Activated CD4-positive, alpha-beta T cell treated with anti-CD3 and anti-CD28 coated beads for 24 hours (primary cell): ENCODE measurements around the gene AKR1C2.
"Not testable (repeated sequence)": the region's sequence is repeated elsewhere in the genome, so short reads cannot be mapped to it uniquely, and the experiment has no call there.

Source experiments
- DNase-seq, 2 donors: peaks; one replicate each; pipeline ENCODE4 v3.0.0-alpha.2; 2020; ENCODE audit warnings: low read depth in 2 of 2

AKR1C2 gene

DNA sequence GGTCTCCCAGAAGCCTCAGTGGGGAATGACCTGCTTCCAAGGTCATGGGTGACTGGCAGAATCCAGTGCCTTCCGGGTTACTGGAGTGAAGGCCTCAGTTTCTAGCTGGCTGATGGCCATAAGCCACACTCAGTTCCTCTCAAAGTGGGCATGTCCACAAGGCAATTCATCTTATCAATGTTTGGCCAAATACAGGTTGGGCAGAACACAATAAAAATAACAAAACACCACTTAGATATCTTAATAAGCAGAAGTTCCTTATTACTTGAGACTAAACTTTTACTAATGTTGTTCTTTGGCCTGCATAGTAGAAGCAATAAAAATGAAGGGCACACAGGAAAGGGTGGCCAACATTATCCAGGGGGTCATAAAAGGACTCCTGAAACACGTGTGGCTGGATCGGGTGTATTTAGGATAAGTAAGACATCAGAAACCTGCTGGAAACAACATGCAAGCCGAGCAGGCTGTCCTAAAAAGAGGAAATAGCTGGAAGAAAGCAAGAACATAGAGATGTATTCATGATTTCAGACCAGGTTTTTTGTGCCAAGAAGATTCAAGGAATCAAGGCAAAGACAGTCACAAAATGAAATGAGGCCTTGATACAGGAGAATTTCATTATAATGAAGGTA lies 19.6 kb upstream of the AKR1C2 start:
- DNase-seq = no peak

DNA sequence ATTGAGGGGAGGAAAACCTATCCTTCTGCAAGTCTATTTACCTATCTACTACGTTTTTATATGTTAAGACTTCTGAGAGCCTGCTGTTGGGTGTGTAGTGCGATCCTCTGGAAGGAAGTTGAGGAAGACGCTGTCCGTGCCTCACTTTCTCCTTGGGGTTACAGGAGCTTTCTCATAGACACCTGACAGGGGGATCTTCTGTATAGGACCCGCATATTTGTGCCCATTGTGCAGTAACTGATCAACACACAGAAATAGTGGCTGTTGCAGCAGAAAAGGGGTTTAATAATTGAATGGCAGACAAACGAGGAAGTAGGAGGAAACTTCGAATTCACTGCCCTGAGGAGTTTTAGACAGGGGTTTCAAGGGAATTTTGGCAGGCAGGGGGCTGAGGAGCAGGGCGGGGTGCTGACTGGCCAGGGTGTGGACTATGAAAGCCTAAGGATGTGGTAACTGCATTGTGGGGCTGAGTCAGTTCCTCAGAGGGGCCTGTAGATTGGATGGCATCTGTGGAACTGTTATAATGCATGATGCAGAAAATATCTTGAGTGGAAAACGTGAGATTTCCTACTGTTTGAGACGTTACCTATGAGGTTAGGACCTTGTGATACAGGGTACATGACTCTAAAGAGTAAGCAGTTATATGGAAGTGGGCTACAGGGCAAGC lies 18.1 kb upstream of the AKR1C2 start:
- DNase-seq = not testable (repeated sequence)

DNA sequence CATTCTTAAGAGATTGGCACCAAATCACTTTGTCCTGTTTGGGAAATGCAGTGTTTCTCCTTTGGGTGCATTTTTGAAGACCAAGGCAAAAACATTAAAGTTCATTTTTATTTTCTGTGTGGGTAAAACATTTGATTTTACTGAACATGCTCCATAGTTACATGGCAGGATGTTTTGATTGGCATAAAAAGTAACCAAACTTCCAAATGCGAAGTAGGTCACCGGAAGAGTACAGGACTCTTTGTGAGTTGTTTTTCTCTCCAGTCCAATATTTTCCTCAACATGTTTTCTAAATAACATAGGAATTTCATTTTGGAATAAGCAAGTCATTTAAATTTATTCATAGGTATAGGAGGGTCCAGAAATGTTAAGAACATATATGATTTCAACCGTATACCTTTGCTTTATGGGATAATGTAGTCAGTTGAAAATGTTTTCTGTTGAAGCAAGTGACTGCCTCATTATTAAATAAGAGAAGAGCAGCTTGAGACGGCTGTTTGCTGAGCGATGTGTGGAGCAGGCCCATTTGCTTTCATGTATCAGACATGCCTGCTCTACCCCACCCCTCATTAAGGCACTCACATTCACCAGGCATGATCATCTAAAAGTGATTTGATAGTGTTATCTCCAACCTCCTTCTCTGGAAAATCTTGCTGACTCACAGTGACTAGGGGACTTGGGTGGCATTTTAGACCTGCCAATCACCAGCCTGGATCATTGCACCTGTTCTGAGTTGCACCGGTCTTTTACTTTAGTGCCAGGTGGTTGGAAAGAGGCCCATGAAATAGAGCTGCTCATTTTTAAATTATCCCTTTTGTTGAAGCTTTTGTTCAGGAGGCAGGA lies 16.3 kb upstream of the AKR1C2 start:
- not testable (repeated sequence) for DNase-seq

DNA sequence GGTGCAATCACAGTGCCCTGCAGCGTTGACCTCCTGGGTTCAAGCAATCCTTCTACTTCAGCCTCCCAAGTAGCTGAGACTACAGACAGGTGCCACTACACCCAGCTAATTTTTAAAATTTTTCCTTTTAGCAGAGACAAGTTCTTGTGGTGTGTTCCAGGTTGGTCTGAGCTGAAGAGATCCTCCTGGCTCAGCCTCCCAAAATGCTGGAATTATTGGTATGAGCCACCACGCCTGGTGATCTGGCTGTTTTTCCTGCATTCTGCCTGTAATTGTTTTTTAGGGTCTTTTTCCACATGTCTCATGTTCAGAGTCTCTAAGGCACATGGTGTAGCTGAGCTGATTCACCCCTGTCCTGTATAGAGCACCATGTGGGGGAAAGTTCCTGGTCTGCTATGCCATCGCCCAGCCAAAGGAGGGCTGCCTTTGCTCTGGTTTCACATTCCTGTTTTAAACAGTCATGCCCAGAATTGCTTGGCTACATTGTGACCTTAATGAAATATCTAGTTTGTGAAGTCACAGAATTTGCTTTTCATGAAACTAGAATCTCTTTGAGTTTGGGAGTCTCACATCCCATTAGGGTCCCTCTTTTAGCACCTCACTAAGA lies 15.1 kb upstream of the AKR1C2 start:
- DNase-seq = not testable (repeated sequence)

DNA sequence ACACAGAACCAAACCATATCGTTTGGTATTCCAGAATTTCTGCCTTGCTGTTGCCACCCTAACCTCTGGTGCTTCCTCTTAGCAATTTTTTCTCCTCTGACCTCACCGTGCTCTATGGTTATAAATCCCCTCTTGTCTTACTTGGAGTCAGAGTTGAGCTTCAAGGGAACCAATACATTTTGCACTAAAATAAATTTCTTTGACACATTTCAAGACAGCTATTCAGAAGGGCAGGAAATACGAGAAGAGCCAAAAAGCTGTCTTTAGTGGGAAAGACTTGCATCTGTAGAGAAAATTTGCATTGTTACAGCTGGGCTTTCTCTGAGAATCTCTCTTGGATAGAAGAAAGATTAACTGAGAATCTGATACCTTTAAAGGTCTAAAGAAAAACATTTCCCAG lies 14.5 kb upstream of the AKR1C2 start:
- no peak for DNase-seq

DNA sequence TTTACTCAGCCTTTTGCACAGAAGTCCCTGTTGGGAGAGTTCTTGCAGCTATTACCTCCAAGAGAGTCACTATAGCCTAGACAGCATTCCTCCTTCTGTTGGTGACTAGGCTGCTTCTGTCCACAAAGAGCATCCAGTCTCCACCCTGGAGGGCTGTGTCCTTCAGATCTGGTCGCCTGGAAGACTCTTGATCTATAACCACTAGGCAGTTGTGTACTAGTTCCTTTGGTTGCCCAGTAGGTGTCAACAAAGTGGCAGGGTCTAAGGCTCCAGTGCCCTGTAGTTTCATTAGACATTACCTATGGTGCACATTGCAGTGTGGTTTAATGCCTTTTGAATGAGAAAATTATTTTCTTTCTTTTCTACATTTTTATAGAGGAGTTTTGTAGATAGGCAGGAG lies 11.3 kb upstream of the AKR1C2 start:
- no peak for DNase-seq

DNA sequence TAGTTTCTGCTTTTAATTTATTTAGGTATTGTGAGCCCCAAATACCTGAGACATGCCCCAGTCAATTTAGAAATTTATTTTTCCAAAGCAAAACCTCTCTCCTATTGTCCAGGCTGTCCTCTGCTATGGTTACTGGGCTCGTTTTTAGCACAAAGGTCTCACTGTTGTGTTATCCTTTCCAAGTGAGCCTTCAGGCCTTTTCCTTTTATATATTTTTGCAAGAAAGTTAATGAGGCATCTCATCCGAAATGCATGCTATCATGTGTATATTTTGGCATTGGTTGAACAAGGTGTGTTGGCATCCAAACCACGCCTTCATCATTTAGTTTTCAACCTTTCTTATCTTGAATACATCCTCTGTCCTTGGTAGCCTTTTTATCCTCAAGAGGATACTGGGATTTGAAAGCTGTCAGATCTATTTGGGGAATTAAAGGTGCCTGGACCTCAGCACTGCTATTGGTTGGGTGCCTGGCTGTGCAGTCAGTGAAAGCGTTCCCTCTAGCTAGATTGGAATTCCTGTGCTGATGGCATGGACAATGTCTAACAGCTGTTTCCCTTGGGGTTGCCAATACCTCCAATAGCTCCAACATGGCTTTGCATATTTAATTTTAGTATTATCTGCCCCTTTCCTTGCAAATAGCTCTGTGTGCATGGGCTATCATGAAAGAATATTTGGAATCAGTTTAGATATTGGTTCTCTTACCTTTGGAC lies 10.7 kb upstream of the AKR1C2 start:
- DNase-seq = not testable (repeated sequence)

DNA sequence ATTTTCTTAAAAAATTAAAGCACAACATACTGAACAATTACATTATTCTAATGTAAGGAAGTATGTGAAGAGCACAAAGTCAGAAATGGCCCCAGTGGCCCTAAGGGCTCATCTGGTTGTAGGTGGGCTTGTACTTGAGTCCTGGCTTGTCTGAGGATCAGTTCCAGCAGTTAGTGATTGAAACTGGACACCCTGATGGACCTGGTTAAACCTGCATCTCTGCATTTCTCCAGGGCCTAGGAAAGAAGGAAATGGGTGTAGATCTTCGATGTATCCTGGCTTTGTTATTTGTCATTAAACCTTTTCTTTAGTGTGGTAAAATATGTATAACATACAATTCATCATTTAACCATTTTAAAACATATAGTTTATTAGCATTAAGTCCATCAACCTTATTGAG lies 9.7 kb upstream of the AKR1C2 start:
- no peak for DNase-seq

DNA sequence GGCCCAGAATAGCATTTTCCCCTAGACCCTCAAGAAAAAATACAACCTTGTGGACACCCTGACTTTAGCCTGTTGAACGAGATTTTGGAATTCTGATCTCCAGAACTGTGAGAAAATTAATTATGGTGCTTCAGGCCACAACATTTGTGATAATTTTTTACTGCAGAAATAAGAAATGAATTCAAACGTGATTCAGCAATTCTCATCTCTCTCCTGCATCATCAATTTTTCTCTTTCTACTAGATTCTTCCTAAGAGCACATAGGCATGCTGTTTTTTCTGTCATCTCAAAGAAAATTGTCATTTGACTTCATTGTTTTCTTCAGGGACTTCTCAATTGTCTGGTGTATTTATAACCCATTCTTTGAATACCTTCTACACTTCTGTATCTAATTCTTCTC lies 8.9 kb upstream of the AKR1C2 start:
- DNase-seq = no peak

DNA sequence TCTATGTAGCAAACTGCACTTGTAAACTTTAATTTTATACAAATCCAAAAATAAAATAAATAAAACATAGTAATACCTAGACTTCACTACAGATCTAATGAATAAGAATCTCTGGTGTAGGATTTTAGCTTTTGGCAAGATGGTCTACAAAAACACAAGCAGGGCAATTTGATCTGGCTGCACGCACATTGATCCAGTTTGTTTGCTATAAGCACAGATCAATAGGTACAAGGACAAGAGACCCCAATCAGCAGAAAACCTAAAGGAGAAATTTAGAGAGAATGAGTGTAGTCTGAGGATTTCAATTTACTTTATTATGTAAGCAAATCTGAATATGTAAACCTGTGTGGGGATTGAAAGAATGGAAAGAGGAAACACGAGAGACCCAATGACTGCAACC lies 7.7 kb upstream of the AKR1C2 start:
- DNase-seq = not testable (repeated sequence)

DNA sequence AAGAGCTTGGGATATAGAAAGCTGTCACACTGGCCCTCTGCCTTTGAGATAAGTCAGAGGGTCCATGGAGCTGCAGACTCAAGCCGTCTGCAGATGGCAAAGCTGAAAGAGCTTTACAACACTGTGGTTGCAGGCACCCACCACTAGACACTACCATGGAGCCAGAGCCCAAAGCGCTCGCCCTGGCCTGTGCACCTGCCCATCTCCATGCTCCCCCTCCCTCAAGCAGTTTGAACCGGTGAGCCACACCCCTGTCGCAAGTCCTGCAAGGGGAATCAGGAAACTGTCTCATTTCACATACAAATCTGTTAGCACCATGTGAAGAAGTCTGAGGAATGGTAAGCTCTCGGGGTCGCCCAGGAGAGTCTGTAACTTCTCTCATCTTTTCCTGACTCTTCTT lies 6.4 kb upstream of the AKR1C2 start:
- not testable (repeated sequence) for DNase-seq

DNA sequence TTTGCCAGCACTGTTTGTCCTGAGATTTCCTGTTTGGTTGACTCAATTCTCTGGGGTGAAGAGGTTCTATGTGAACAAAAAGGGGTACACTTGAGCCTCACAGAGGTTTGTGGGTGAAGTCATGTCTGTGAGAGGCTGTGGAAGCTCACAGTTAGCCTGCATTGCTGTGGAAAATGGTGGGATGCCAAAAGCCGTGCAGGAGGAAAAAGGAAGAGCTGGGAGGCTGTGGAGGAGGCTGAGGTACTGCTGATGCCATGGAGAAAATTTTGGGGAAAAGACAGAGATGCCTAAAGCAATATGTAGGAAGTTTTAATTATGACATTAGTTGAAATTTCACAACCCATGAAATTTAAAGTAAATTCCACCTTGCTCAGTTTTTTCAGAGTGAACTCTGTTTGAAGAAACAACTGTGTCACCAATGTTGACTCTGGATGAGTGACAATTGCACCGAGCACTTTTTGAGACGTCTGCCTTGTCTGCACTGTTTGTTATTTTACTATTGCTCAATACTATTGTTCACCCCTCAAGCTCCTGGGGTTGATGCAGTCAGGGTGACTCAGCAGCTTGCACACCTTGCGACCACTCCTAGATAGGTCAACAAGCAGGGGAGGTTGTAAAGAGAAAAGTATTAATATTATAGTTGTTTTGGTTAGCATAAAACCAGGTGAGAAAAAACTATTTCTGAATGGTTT lies 5.3 kb upstream of the AKR1C2 start:
- not testable (repeated sequence) for DNase-seq

DNA sequence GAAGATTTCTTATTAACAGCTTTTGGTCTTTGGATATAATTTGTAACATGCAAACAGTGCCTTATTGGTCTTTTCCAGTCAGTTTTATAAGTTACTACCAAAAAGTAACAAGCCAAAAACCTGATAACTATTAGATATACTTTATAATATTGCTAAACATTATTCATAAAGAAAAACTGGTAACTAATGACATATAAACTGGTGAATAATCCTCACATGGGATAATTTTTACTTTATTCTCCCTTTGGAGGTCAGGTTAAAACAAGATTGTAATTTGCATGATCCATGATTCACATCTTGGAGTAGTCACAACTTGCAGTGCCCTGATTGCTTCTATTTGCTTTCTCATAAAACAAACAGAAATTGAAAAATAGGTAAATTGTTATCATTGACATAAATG lies 844 bp upstream of the AKR1C2 start:
- DNase-seq = not testable (repeated sequence)

DNA sequence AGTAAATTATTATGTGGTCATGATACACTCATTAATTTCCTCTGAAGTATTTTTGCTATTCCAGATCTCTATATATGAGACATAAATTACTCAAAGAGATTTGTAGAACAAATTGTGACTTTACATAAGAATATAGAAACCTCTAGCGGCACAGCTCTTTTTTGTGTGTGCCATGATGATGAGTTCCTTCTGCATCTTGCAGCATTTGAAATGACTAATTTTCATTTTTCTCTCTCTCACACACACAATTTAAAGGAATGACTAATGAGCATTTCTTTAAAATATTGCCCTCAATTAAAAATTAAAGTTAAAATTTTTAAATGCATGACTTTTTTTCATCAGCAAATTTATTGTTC lies 351 bp upstream of the AKR1C2 start:
- DNase-seq = not testable (repeated sequence)

DNA sequence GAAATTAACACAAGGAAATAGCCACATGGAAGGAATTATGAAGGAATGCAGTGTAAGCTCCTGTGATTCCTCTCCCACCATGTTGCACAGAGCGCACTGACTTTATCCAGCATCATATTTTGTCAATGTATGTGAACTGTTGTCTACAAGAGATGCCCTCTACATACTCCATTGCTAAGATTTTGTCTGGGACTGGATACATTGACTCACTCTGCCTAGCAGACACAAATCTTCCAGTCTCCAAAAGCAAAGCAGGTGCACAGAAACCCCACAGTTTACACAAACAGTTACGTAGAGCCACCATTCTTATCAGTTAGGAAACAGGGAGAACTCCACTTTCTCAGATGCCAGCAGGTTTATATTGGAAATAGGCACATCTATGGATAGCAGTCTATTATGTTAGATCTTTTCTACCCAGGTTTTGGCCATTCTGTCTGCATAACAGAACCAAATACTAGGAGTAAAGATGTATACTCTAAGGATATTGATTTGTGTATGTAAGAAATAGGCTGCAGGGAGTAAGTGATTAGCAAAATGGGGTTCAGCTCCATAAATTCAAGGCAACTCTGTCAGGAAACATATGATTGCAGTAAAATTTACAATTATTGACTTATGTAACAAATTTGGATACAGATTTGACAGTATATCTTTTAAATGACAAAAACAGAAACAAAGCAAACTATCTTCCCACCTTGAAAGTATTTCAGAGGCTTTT lies 1.5 kb downstream of the AKR1C2 start:
- no peak for DNase-seq

DNA sequence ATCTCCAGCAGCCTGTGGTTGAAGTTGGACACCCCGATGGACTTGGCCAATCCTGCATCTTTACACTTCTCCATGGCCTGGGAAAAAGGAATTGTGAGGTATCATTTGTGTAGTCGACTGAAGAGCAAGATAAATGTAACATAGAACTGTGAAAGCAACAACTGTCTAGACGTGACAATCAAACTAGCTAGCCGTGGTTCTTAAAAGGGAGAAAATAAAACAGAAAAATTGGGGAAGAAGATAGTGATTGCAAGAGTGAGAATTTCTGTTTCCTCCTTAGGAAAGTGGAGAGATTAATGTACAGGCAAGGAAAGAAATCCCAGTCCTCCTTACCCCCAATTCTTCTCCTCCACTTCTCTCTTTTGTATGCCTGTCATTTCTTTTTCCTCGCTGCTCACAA lies 5.0 kb downstream of the AKR1C2 start:
- no peak for DNase-seq

DNA sequence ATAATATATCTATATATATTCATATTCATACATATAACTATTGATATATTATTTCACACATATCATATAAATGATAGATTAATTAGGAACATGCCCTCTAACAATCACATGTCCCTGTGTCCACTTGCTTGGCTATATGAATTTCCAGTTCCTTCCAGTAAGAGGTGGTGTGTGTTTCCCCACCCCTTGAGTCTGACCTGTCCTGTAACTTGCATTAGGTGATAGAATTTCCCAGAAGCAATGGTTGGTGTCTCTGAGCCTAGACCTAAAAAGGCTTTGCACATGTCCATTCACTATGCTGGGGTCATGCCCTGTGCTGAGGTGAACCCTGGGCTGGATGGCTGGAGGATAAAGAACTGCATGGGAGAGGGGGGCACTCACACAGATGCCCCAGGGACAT lies 9.4 kb downstream of the AKR1C2 start:
- DNase-seq = not testable (repeated sequence)

DNA sequence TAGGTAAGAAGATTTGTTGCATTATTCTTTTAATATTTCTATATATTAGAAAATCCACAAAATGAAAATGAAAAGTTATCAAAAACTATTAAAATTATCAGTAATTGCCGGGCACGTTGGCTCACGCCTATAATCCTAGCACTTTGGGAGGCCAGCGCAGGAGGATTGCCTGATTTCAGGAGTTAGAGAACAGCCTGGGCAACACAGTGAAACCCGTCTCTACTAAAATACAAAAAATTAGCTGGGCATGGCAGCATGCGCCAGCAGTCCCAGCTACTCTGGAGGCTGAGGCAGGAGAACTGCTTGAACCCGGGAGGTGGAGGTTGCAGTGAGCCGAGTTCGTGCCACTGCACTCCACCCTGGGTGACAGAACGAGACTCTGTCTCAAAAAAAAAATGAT lies 11.1 kb downstream of the AKR1C2 start:
- not testable (repeated sequence) for DNase-seq

DNA sequence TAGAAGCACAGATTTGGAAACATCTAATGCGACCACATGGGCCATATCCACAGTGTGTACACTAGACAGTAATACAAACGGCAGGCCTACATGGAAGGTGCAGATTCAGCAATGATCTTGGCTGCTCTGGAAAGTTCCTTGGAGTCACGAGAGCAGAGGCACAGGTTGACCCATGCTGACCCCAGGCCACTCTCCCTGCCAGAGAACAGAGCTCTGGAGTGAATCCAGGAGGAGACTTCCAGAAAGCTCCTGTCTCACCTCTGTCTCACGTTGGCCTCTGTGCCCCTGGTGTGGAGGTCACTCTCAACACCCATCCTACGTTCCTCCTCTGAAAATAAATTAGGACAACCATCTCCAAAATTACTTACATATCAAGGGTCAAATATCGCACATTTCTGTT lies 12.2 kb downstream of the AKR1C2 start:
- DNase-seq = not testable (repeated sequence)

DNA sequence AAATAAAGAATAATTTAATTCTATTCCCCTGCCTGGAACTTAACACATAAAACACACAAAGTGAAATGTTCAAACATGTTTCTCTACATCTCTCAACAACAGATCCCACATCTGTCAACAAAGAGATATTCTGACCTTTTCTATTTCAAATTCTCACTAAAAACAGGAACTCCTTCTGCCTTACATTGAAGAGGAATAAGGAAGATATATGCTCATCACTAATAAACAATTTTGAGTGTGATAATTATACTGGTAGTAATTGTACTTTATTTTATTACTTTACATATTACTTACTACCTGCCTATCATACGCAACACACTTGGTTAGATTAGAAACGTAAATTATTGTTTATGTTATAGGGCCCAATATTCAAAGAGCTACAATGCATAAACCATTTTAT lies 13.4 kb downstream of the AKR1C2 start:
- DNase-seq = no peak
